ENCODE results near the gene PLA2G7.
A peak's percentile ranks its signal among the peaks of the same experiment; 100 is the strongest.
"Not testable (repeated sequence)": the region's sequence is repeated elsewhere in the genome, so short reads cannot be mapped to it uniquely, and the experiment has no call there.

Gene PLA2G7

GRCh38 chr6:46764280-46764679 is 29.1 kb upstream of the PLA2G7 start:
- not testable (repeated sequence) for H3K4me3 ChIP-seq (ENCODE audit: low read length); H3K27me3 ChIP-seq (ENCODE audit: insufficient read depth, low read length); H3K36me3 ChIP-seq (ENCODE audit: insufficient read depth, low read depth, low read length); H3K4me1 ChIP-seq (ENCODE audit: insufficient read depth, low read length); H3K27ac ChIP-seq (ENCODE audit: low read length); H3K9me3 ChIP-seq (ENCODE audit: insufficient read depth, low read depth, low read length); H3K9ac ChIP-seq (ENCODE audit: low read depth, low read length)

DNA sequence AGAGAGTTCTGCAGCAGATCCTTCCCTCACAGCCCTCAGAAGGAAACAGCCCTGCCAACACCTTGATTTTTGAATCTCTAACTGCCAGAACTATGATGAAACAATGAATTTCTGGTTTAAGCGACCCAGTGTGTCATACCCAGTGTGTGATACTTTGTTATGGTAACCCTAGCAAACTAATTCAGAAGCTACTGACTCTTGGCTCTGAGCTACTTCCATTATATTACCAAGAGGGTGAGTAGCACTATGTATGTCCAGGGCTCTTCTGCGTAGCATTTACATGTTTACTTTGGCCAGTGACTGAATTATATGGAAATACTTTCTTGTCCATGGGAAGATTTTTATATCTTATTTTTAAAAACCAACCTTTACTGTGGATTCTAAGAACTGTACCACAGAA is 28.3 kb upstream of the PLA2G7 start:
- Histone ChIP-seq H3K27ac (ENCODE audit: low read length) (no peak overlapping the region), H3K9me3 (ENCODE audit: insufficient read depth, low read depth, low read length) (no peaks in the 10 kb centered on the region), H3K4me3 (ENCODE audit: low read length) (no peak overlapping the region), H3K9ac (ENCODE audit: low read depth, low read length) (no peak overlapping the region), H3K4me1 (ENCODE audit: insufficient read depth, low read length) (no peaks in the 10 kb centered on the region), H3K27me3 (ENCODE audit: insufficient read depth, low read length) (no peaks in the 10 kb centered on the region), H3K36me3 (ENCODE audit: insufficient read depth, low read depth, low read length) (no peaks in the 10 kb centered on the region)

- Histone ChIP-seq H3K9me3 (ENCODE audit: insufficient read depth, low read depth, low read length) (no peaks in the 10 kb centered on the region), H3K4me1 (ENCODE audit: insufficient read depth, low read length) (peaks cover 7% of the 10 kb centered on the region; the same call in 1 of the 2 replicates), H3K27me3 (ENCODE audit: insufficient read depth, low read length) (no peaks in the 10 kb centered on the region), H3K36me3 (ENCODE audit: insufficient read depth, low read depth, low read length) (no peaks in the 10 kb centered on the region), H3K9ac (ENCODE audit: low read depth, low read length) (no peak overlapping the region), H3K27ac (ENCODE audit: low read length) (no peak overlapping the region), H3K4me3 (ENCODE audit: low read length) (no peak overlapping the region)
These were observed 25.8 kb upstream of the PLA2G7 start for GRCh38 chr6:46760925-46761324.

DNA sequence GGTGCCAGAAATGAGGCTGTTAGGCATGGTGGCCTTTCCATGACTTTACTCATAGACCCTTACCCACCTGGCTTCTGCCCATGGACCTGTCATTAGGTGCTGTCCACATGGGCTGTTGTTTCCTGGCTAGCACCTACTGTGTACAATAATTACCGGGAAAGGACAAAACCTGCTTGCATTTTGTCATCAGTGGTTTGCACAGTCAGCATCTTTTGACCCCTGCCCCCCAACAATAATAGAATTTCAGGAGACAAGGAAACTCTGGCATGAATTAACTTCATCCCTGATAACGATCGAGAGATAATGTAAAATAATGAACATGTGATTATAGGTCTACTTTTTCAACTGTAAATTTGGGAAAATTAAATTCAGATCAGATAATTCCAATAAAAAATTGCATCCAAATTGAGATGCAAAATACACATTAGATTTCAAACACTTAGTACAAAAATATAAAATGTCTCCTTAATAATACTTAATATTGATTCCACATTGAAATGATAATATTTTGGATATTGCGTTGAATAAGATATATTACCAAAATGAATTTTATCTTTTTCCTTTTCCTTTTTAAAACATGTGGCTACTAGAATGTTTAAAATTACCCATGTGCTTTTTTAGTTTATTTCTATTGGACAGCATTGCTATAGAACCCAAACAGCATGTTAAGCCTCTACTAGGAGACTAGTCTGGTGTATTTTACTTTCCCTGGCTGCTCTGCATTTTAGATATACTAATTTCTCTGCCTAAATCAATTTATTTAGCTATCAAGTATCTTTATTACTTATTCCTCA is 24.0 kb upstream of the PLA2G7 start:
- Histone ChIP-seq H3K9me3 (ENCODE audit: insufficient read depth, low read depth, low read length) (no peaks in the 10 kb centered on the region), H3K27ac (ENCODE audit: low read length) (no peak overlapping the region), H3K9ac (ENCODE audit: low read depth, low read length) (no peak overlapping the region), H3K4me3 (ENCODE audit: low read length) (no peak overlapping the region), H3K4me1 (ENCODE audit: insufficient read depth, low read length) (peaks cover 7% of the 10 kb centered on the region; the same call in 1 of the 2 replicates), H3K36me3 (ENCODE audit: insufficient read depth, low read depth, low read length) (no peaks in the 10 kb centered on the region), H3K27me3 (ENCODE audit: insufficient read depth, low read length) (no peaks in the 10 kb centered on the region)

DNA sequence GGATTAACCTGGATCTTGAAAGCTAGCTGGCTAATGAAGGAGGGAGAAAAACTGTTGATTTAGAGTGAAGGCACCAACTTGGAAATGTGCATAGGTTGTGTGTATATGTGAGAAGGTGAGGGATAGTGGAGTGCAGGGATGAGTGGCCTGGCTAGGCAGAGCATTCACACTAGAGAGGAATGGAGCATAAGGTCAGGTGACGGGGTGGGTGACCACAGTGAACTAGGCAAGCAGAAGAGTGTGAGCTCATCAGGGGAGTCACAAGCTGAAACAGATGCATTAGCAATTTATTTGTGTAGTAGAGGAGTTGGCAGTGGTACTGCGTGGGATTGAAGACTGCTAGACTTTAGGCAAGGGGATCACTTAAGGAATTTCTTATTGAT is 22.0 kb upstream of the PLA2G7 start:
- H3K9me3 ChIP-seq (ENCODE audit: insufficient read depth, low read depth, low read length): no peaks in the 10 kb centered on the region
- H3K9ac ChIP-seq (ENCODE audit: low read depth, low read length): no peak overlapping the region
- H3K27ac ChIP-seq (ENCODE audit: low read length): no peak overlapping the region
- H3K4me3 ChIP-seq (ENCODE audit: low read length): no peak overlapping the region
- H3K36me3 ChIP-seq (ENCODE audit: insufficient read depth, low read depth, low read length): no peaks in the 10 kb centered on the region
- peaks cover 7% of the 10 kb centered on the region; the same call in 1 of the 2 replicates for H3K4me1 ChIP-seq (ENCODE audit: insufficient read depth, low read length)
- H3K27me3 ChIP-seq (ENCODE audit: insufficient read depth, low read length): no peaks in the 10 kb centered on the region

GRCh38 chr6:46756469-46757213 is 21.5 kb upstream of the PLA2G7 start:
- Histone ChIP-seq H3K4me3 (ENCODE audit: low read length) (no peak overlapping the region), H3K9ac (ENCODE audit: low read depth, low read length) (no peak overlapping the region), H3K4me1 (ENCODE audit: insufficient read depth, low read length) (peaks cover 7% of the 10 kb centered on the region; the same call in 1 of the 2 replicates), H3K27me3 (ENCODE audit: insufficient read depth, low read length) (no peaks in the 10 kb centered on the region), H3K27ac (ENCODE audit: low read length) (no peak overlapping the region), H3K9me3 (ENCODE audit: insufficient read depth, low read depth, low read length) (no peaks in the 10 kb centered on the region), H3K36me3 (ENCODE audit: insufficient read depth, low read depth, low read length) (no peaks in the 10 kb centered on the region)

DNA sequence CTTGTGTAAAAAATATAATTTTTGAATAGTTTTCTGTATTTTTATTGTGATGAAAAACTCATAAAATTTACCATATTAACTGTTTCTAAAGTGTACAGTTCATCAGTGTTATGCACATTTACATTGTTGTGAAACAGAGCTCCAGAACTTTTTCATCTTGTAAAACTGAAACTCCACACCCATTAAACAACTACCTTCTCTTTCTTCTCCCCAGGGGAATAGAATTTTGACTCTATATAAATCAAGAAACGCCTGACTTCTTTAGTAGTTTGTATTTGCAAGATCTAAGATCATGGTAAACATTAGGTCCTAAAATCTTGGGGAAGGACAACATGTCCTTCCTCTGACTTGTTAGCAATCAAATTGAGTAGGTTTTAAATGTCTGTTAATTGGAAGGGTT is 20.7 kb upstream of the PLA2G7 start:
- no peaks in the 10 kb centered on the region for H3K27me3 ChIP-seq (ENCODE audit: insufficient read depth, low read length)
- no peaks in the 10 kb centered on the region for H3K36me3 ChIP-seq (ENCODE audit: insufficient read depth, low read depth, low read length)
- H3K4me3 ChIP-seq (ENCODE audit: low read length): no peak overlapping the region
- H3K27ac ChIP-seq (ENCODE audit: low read length): no peak overlapping the region
- no peaks in the 10 kb centered on the region for H3K9me3 ChIP-seq (ENCODE audit: insufficient read depth, low read depth, low read length)
- H3K4me1 ChIP-seq (ENCODE audit: insufficient read depth, low read length): peaks cover 7% of the 10 kb centered on the region; the same call in 1 of the 2 replicates
- H3K9ac ChIP-seq (ENCODE audit: low read depth, low read length): no peak overlapping the region

DNA sequence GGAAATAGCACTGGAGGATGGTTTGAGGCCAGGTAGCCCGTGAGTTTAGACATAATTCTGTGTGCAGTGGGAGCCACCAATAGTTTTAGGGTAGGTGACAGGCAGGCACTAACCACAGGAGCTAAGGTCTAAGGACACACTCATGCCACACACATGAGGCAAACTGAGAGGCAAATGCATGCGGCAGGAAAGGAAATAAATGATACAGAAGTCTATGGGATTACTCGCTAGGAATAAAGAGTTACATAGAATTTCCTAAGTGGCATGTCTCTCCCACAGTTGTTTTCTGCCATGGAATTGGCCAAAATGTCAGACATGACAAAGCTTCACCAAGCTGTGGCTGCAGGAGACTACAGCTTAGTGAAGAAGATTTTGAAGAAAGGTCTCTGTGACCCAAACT is 16.5 kb upstream of the PLA2G7 start:
- no peaks in the 10 kb centered on the region for H3K9me3 ChIP-seq (ENCODE audit: insufficient read depth, low read depth, low read length)
- no peak overlapping the region for H3K27ac ChIP-seq (ENCODE audit: low read length)
- no peak overlapping the region for H3K4me3 ChIP-seq (ENCODE audit: low read length)
- H3K36me3 ChIP-seq (ENCODE audit: insufficient read depth, low read depth, low read length): no peaks in the 10 kb centered on the region
- H3K27me3 ChIP-seq (ENCODE audit: insufficient read depth, low read length): no peaks in the 10 kb centered on the region
- no peak overlapping the region for H3K9ac ChIP-seq (ENCODE audit: low read depth, low read length)
- peaks cover 8% of the 10 kb centered on the region; the same call in 1 of the 2 replicates for H3K4me1 ChIP-seq (ENCODE audit: insufficient read depth, low read length)

- H3K4me1 ChIP-seq (ENCODE audit: insufficient read depth, low read length): peaks cover 5% of the 10 kb centered on the region; the same call in 1 of the 2 replicates
- no peaks in the 10 kb centered on the region for H3K9me3 ChIP-seq (ENCODE audit: insufficient read depth, low read depth, low read length)
- H3K36me3 ChIP-seq (ENCODE audit: insufficient read depth, low read depth, low read length): no peaks in the 10 kb centered on the region
These were observed 14.6 kb upstream of the PLA2G7 start for GRCh38 chr6:46749731-46750130.

GRCh38 chr6:46748940-46749503 is 13.8 kb upstream of the PLA2G7 start:
- H3K4me1 ChIP-seq (ENCODE audit: insufficient read depth, low read length): peaks cover 5% of the 10 kb centered on the region; the same call in 1 of the 2 replicates
- H3K36me3 ChIP-seq (ENCODE audit: insufficient read depth, low read depth, low read length): no peaks in the 10 kb centered on the region
- H3K27ac ChIP-seq (ENCODE audit: low read length): no peak overlapping the region
- no peaks in the 10 kb centered on the region for H3K27me3 ChIP-seq (ENCODE audit: insufficient read depth, low read length)
- H3K9me3 ChIP-seq (ENCODE audit: insufficient read depth, low read depth, low read length): no peaks in the 10 kb centered on the region
- H3K4me3 ChIP-seq (ENCODE audit: low read length): peak overlapping the region; percentile 20; the same call in 1 of the 2 replicates
- H3K9ac ChIP-seq (ENCODE audit: low read depth, low read length): no peak overlapping the region

More at GRCh38 chr6:46749731-46750130, 14.6 kb upstream of the PLA2G7 start:
- peak overlapping the region; percentile 7; the same call in 1 of the 2 replicates for H3K4me3 ChIP-seq (ENCODE audit: low read length)
- H3K27ac ChIP-seq (ENCODE audit: low read length): no peak overlapping the region
- no peak overlapping the region; the same call in 1 of the 2 replicates for H3K9ac ChIP-seq (ENCODE audit: low read depth, low read length)
- H3K27me3 ChIP-seq (ENCODE audit: insufficient read depth, low read length): no peaks in the 10 kb centered on the region

DNA sequence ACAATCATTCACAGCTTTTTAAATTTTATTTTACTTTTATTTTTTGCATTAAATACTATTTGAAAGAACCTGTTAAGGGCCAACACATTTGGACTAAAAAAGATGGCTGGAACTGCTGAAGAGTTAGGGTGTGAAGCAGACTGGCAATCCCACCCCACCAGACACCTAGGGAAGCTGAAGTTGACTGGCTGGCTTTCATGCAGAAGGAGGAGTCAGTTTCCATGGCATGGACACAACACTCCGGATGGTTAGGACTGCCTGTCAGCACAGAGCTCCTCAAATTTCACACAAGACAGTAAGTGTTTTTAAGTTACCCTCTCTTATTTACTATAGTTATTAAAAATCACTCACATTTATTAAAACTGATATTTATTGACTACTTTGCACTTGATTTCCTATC is 11.5 kb upstream of the PLA2G7 start, which contains the start of gene ANKRD66:
TSS of gene ANKRD66 (plus strand) at position 238 of the 400 bp plus-strand sequence. CDS start 5,016 bp downstream, outside the sequence.
- Histone ChIP-seq H3K27ac (ENCODE audit: low read length) (no peak within 1 kb of the TSS), H3K9me3 (ENCODE audit: insufficient read depth, low read depth, low read length) (no peaks in the 10 kb centered on the region), H3K9ac (ENCODE audit: low read depth, low read length) (no peak within 1 kb of the TSS), H3K36me3 (ENCODE audit: insufficient read depth, low read depth, low read length) (no peaks in the 10 kb centered on the region), H3K4me3 (ENCODE audit: low read length) (no peak within 1 kb of the TSS), H3K27me3 (ENCODE audit: insufficient read depth, low read length) (no peaks in the 10 kb centered on the region), H3K4me1 (ENCODE audit: insufficient read depth, low read length) (peaks cover 5% of the 10 kb centered on the region; the same call in 1 of the 2 replicates)
